ENCODE measurements around the gene MT1E.

Gene MT1E

DNA sequence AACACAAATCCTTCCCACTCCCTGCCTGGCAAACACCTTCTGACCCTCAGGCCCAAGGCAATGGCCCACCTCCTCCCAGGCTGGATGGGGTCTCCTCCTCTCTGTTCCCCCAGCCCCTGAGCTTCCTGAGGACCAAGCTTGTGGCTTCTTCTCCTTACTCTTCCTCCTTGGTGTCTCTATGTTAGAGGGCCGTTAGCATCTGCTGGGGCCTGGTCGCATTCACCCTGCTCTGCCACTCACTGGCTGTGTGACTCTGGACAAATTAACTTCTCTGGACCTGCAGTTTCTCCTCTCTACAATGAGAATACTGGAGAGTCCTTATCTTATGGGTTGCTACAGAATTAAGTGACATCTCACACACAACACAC, 17.9 kb upstream of the MT1E start:
- Histone ChIP-seq H3K4me1 (ENCODE audit: low read length) (peaks cover 19% of the 10 kb centered on the region), H3K4me3 (ENCODE audit: low read length) (no peak overlapping the region), H3K9me2 (replicated peaks; ENCODE audit: insufficient read depth, low read length) (no peaks in the 10 kb centered on the region), H4K20me1 (ENCODE audit: insufficient read depth, low read length) (no peaks in the 10 kb centered on the region), H3K79me2 (ENCODE audit: low read length) (no peaks in the 10 kb centered on the region), H3K36me3 (replicated peaks; ENCODE audit: insufficient read depth, low read length) (no peaks in the 10 kb centered on the region), H3K4me2 (ENCODE audit: low read depth, low read length) (peak overlapping the region; percentile 100; the same call in 1 of the 2 replicates), H3K9ac (ENCODE audit: low read length) (no peak overlapping the region), H2AFZ (ENCODE audit: low read length) (peak overlapping the region; percentile 66), H3F3A (ENCODE audit: insufficient read depth, low read length) (peaks cover 16% of the 10 kb centered on the region), H3K27me3 (replicated peaks; ENCODE audit: insufficient read depth, low read length) (peaks cover 18% of the 10 kb centered on the region), H3K27ac (ENCODE audit: low read length) (no peak overlapping the region), H3K9me3 (replicated peaks; ENCODE audit: insufficient read depth, low read length) (no peaks in the 10 kb centered on the region)
- no peak for DNase-seq
- TF ChIP-seq, protein P1, sequence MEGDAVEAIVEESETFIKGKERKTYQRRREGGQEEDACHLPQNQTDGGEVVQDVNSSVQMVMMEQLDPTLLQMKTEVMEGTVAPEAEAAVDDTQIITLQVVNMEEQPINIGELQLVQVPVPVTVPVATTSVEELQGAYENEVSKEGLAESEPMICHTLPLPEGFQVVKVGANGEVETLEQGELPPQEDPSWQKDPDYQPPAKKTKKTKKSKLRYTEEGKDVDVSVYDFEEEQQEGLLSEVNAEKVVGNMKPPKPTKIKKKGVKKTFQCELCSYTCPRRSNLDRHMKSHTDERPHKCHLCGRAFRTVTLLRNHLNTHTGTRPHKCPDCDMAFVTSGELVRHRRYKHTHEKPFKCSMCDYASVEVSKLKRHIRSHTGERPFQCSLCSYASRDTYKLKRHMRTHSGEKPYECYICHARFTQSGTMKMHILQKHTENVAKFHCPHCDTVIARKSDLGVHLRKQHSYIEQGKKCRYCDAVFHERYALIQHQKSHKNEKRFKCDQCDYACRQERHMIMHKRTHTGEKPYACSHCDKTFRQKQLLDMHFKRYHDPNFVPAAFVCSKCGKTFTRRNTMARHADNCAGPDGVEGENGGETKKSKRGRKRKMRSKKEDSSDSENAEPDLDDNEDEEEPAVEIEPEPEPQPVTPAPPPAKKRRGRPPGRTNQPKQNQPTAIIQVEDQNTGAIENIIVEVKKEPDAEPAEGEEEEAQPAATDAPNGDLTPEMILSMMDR (IDR thresholded peaks at IDR 0.05; ENCODE audit: low read length) = no peak
- TF ChIP-seq EZH2phosphoT487 (IDR thresholded peaks at IDR 0.05; ENCODE audit: low read length) (no peak), EZH2 (optimal IDR thresholded peaks at IDR 0.05; ENCODE audit: low read depth, low read length) (no peak)

DNA sequence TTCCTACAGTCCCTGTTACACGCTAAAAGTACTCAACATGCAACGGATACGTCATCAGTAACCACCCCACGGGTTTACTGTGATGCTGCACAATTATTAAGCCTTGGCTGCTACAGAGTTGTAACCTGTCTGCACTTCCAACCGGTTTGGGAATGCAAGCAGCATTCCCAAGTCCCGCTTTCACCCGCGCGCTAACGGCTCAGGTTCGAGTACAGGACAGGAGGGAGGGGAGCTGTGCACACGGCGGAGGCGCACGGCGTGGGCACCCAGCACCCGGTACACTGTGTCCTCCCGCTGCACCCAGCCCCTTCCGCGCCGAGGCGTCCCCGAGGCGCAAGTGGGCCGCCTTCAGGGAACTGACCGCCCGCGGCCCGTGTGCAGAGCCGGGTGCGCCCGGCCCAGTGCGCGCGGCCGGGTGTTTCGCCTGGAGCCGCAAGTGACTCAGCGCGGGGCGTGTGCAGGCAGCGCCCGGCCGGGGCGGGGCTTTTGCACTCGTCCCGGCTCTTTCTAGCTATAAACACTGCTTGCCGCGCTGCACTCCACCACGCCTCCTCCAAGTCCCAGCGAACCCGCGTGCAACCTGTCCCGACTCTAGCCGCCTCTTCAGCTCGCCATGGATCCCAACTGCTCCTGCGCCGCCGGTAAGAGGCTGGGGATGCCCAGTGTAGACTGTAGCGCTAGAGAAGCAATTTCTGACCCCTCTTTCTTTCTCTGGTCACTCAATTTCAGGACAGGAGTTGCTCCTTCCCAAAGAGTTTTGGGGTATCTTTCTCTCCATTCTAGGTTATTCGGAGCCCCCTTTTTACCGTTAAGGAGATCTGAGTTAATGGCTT, 17.3 kb upstream of the MT1E start, which contains the start of gene MT2A:
TSS of gene MT2A (plus strand) at position 542 of the 833 bp plus-strand sequence. CDS start at position 614, 72 bp downstream.
- H3K27ac ChIP-seq (ENCODE audit: low read length) = no peak within 1 kb of the TSS
- no peaks in the 10 kb centered on the region for H3K36me3 ChIP-seq (replicated peaks; ENCODE audit: insufficient read depth, low read length)
- no peaks in the 10 kb centered on the region for H4K20me1 ChIP-seq (ENCODE audit: insufficient read depth, low read length)
- H3K9me2 ChIP-seq (replicated peaks; ENCODE audit: insufficient read depth, low read length) = no peaks in the 10 kb centered on the region
- H3K4me2 ChIP-seq (ENCODE audit: low read depth, low read length) = peak within 1 kb of the TSS; percentile 100
- H3K79me2 ChIP-seq (ENCODE audit: low read length) = no peaks in the 10 kb centered on the region
- H3K27me3 ChIP-seq (replicated peaks; ENCODE audit: insufficient read depth, low read length) = peaks cover 18% of the 10 kb centered on the region
- H3K4me3 ChIP-seq (ENCODE audit: low read length) = peak within 1 kb of the TSS; percentile 71
- H3K4me1 ChIP-seq (ENCODE audit: low read length) = peaks cover 19% of the 10 kb centered on the region
- H3F3A ChIP-seq (ENCODE audit: insufficient read depth, low read length) = peaks cover 16% of the 10 kb centered on the region
- TF ChIP-seq EZH2 (optimal IDR thresholded peaks at IDR 0.05; ENCODE audit: low read depth, low read length) (no peak), EZH2phosphoT487 (IDR thresholded peaks at IDR 0.05; ENCODE audit: low read length) (no peak)
- TF ChIP-seq, protein P1 (IDR thresholded peaks at IDR 0.05; ENCODE audit: low read length) = no peak
- H3K9me3 ChIP-seq (replicated peaks; ENCODE audit: insufficient read depth, low read length) = no peaks in the 10 kb centered on the region
- DNase-seq = peak; percentile 94
- peak within 1 kb of the TSS; percentile 87 for H2AFZ ChIP-seq (ENCODE audit: low read length)
- peak within 1 kb of the TSS; percentile 17; the same call in 1 of the 2 replicates for H3K9ac ChIP-seq (ENCODE audit: low read length)

DNA sequence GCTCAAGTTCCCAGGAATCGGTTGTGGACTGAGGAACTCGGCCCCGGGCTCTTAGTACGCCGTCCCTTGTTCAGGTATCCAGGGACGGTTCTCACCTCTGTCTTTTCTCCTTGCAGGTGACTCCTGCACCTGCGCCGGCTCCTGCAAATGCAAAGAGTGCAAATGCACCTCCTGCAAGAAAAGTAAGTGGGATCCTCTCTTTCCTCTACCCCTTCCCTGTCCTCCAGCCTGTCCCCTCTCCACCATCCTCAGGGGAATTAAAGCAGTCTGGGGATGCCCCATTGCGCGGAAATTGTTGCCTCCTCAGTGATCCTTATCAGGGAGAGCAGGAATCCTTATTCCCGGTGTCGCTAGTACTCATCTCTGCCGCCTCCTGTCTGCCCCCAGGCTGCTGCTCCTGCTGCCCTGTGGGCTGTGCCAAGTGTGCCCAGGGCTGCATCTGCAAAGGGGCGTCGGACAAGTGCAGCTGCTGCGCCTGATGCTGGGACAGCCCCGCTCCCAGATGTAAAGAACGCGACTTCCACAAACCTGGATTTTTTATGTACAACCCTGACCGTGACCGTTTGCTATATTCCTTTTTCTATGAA, 16.6 kb upstream of the MT1E start:
- no peak for DNase-seq
- Histone ChIP-seq H3K79me2 (ENCODE audit: low read length) (no peaks in the 10 kb centered on the region), H4K20me1 (ENCODE audit: insufficient read depth, low read length) (no peaks in the 10 kb centered on the region), H3K27me3 (replicated peaks; ENCODE audit: insufficient read depth, low read length) (peaks cover 18% of the 10 kb centered on the region), H3K27ac (ENCODE audit: low read length) (no peak overlapping the region), H3K4me3 (ENCODE audit: low read length) (peak overlapping the region; percentile 71), H2AFZ (ENCODE audit: low read length) (peak overlapping the region; percentile 87), H3K4me2 (ENCODE audit: low read depth, low read length) (peak overlapping the region; percentile 100), H3K9me3 (replicated peaks; ENCODE audit: insufficient read depth, low read length) (no peaks in the 10 kb centered on the region), H3K9me2 (replicated peaks; ENCODE audit: insufficient read depth, low read length) (no peaks in the 10 kb centered on the region), H3K36me3 (replicated peaks; ENCODE audit: insufficient read depth, low read length) (no peaks in the 10 kb centered on the region), H3K4me1 (ENCODE audit: low read length) (peaks cover 19% of the 10 kb centered on the region), H3K9ac (ENCODE audit: low read length) (peak overlapping the region; percentile 15; the same call in 1 of the 2 replicates), H3F3A (ENCODE audit: insufficient read depth, low read length) (peaks cover 16% of the 10 kb centered on the region)
- no peak for TF ChIP-seq EZH2 (optimal IDR thresholded peaks at IDR 0.05; ENCODE audit: low read depth, low read length)
- TF ChIP-seq, protein P1 (IDR thresholded peaks at IDR 0.05; ENCODE audit: low read length) = no peak
- no peak for TF ChIP-seq EZH2phosphoT487 (IDR thresholded peaks at IDR 0.05; ENCODE audit: low read length)
